Heart left ventricle (tissue), 16 donors: ENCODE measurements around the gene DLGAP1. TPM values are rescaled to one million over a fixed set of nuclear protein-coding genes. Genes with fewer than 3 reads are reported as not detected.

Experiments
- ATAC-seq, 4 donors: fragments of 200-7000 bp; cut with Tn5 transposase; one replicate each; pipeline ENCODE4 v1.9.1; 2020 to 2022; ENCODE audit warnings: moderate library complexity in 4 of 4, mild to moderate bottlenecking in 3 of 4, moderate number of reproducible peaks in 1 of 4
- DNase-seq, 5 donors: peaks; one replicate each; pipeline ENCODE4 v3.0.0-alpha.2; 2020
- H3K27ac ChIP-seq, 12 donors: fragments of 200-600 bp; sonication (generic) in 4 of 12; one replicate each; pipeline versions ENCODE4 v1.5.0 to v1.8.0; 2016 to 2022; ENCODE audit warnings: mild to moderate bottlenecking in 2 of 12
- H3K27me3 ChIP-seq, 9 donors: fragments of 200-600 bp; sonication (generic) in 2 of 9; one replicate each; pipeline versions ENCODE4 v1.5.1 to v1.8.0; 2016 to 2022; ENCODE audit warnings: mild to moderate bottlenecking in 3 of 9
- H3K36me3 ChIP-seq, 9 donors: fragments of 200-600 bp; sonication (generic) in 2 of 9; one replicate each; pipeline versions ENCODE4 v1.5.0 to v1.8.0; 2018 to 2022; ENCODE audit warnings: mild to moderate bottlenecking in 2 of 9
- H3K4me1 ChIP-seq, 12 donors: fragments of 200-600 bp; sonication (generic) in 4 of 12; one replicate each; pipeline versions ENCODE4 v1.5.0 to v1.8.0; 2016 to 2022; ENCODE audit warnings: mild to moderate bottlenecking in 3 of 12
- H3K4me3 ChIP-seq, 12 donors: fragments of 200-600 bp; sonication (generic) in 4 of 12; one replicate each; pipeline versions ENCODE4 v1.5.0 to v1.8.0; 2017 to 2022; ENCODE audit warnings: mild to moderate bottlenecking in 9 of 12, moderate library complexity in 4 of 12
- H3K9me3 ChIP-seq, 12 donors: fragments of 200-600 bp; sonication (generic) in 4 of 12; one replicate each; pipeline versions ENCODE4 v1.5.0 to v1.8.0; 2016 to 2022; ENCODE audit warnings: mild to moderate bottlenecking in 1 of 12
- POLR2A ChIP-seq, 2 donors: fragments of 450-650 bp; IDR thresholded peaks; one replicate each; pipeline ENCODE4 v1.6.1; 2017; ENCODE audit warnings: antibody characterized with exemption in 2 of 2, mild to moderate bottlenecking in 2 of 2, moderate library complexity in 2 of 2
- WGBS, 4 donors: extraction: QIAGEN DNeasy Blood & Tissue Kit in 2 of 4; methylation state at CpG; one replicate each; pipeline versions ENCODE4 v1.1.5 to v1.1.7; 2013 to 2018; 5-methylcytosine and 5-hydroxymethylcytosine counted together
- intact Hi-C, 10 donors: fragments of 100-400 bp; cut with DNase I; formaldehyde crosslinking; loops; one replicate each; pipeline versions ENCODE4 v1.11.1 to v1.14.2; 2022
- polyA plus RNA-seq, 2 donors: library from polyadenylated mRNA; stranded (reverse); fragments of 200-250 nt; gene quantifications; one replicate each; pipeline ENCODE4 v1.2.3, GENCODE V29; 2013
- total RNA-seq, 9 donors: library from RNA; depleted of rRNA in 2 of 9; stranded (reverse); fragments of >200 nt in 2 of 9; fragmentation: NEBNext Ultra II Directional in 3 of 9; extraction: Animal tissue kit (Norgen Biotek cat#: 25700) in 3 of 9; gene quantifications; one replicate each; pipeline versions ENCODE4 v1.1.0 to v1.2.4, GENCODE V29; 2016 to 2023
- TF ChIP-seq, protein P1 (sequence below), 12 donors: fragments of 200-600 bp; sonication (generic) in 4 of 12; IDR thresholded peaks; one replicate each; pipeline versions ENCODE4 v1.5.0 to v1.8.0; 2018 to 2022; ENCODE audit warnings: antibody characterized with exemption in 12 of 12, mild to moderate bottlenecking in 5 of 12
- donor health status: ischemic (EF 13 %, LVEDD 7.1; RV severe dilation, severe dysfunction).
- donor health status: healthy with polysubstance abuse.
- donor health status: DM: no; HTN: yes; CAD: no.
- donor health status: DM: no; HTN: no; CAD: no.
- donor health status: ischemic (EF 25% LVEDD 6.9; RV normal size, moderate dysfunction).
- donor health status: ischemic (EF 25% LVEDD 5.7; RV mildly dilated, moderate dysfunction).
- donor health status: healthy.
- donor health status: DM: yes; HTN: yes; CAD: no.
- donor health status: ischemic (EF 35%, LVEDD 5.7; RV mildly dilated, moderate dysfunction).
- donor health status: nonischemic (EF 11% LVEDD 7.7; RV severe dilation, severe dysfunction).
- donor health status: DM: yes; HTN: yes; CAD: no.
- donor health status: PGD.
- donor health status: ischemic (EF 29% LVEDD 5.4; RV normal size, mild dysfunction).
- donor health status: nonischemic (EF 23%, LVEDD 6.1; RV moderate dilation, normal function).

DLGAP1 gene
- total and polyA plus RNA-seq, 11 donors = 0.10 to 5.5 (median 0.40) TPM; not detected in 1

DNA sequence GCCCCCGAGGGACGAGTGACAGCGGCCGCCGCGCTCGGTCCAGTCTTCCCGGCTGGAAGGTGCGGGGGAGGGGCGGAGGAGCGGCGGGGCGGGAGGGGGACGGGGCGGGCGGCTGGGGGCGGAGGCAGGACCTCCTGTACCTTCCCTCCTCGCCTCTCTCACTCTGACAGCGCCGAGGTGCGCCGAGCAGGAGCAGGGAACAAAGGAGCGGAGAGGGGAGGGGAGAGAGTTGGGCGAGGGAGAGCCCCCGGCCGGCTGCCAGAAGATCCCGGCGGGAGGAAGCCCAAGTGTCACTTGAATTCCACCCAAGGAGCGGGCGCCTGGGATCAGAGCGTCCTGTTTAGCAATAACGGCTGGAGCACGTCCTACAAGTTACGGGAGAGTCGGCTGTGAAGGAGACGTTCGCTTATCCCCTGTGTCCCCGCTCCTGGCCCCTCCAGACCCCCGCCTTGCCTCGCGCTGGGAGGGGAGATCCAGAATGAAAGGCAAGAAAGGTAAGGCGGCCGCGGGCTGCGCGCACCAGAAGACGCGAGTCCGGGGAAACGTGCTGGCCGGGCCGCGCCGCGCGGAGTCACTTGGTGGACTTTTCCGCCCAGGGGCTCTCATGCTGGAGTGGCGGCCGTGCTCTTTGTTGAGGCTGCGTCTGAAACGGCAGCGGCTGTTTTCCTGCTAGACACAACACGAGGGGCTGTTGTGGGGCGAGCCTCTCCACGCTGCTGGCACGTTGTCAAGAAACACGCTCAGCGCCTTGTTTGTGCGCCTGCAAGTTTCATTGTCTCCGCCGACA is 1004.9 kb downstream of the DLGAP1 start, which contains the start of gene TGIF1:
TSS of gene TGIF1 (plus strand) at position 161 of the 787 bp plus-strand sequence. CDS start at position 479, 318 bp downstream.
- intact Hi-C loops = loop anchor here in 7 of 10 donors (2.0 to 10.0 kb wide), 8 partner anchors 142 to 438 kb away; partner anchors contain the start of genes MYL12B (in 4 of the 7) and LPIN2 (in 1 of the 7)
- peak within 1 kb of the TSS; percentile 65 to 93 (median 78) for H3K4me3 ChIP-seq
- 0 to 1% (median 0%) methylated on average over 34 to 71 of the region's 71 CpGs for WGBS, 4 donors
- H3K27me3 ChIP-seq = no peaks in the 10 kb centered on the region
- H3K27ac ChIP-seq = peak within 1 kb of the TSS; percentile 92 to 100 (median 97)
- TF ChIP-seq, protein P1, sequence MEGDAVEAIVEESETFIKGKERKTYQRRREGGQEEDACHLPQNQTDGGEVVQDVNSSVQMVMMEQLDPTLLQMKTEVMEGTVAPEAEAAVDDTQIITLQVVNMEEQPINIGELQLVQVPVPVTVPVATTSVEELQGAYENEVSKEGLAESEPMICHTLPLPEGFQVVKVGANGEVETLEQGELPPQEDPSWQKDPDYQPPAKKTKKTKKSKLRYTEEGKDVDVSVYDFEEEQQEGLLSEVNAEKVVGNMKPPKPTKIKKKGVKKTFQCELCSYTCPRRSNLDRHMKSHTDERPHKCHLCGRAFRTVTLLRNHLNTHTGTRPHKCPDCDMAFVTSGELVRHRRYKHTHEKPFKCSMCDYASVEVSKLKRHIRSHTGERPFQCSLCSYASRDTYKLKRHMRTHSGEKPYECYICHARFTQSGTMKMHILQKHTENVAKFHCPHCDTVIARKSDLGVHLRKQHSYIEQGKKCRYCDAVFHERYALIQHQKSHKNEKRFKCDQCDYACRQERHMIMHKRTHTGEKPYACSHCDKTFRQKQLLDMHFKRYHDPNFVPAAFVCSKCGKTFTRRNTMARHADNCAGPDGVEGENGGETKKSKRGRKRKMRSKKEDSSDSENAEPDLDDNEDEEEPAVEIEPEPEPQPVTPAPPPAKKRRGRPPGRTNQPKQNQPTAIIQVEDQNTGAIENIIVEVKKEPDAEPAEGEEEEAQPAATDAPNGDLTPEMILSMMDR (IDR thresholded peaks at IDR 0.05) = peak in 1 of 12 donors; percentile 7
- TF ChIP-seq POLR2A (IDR thresholded peaks at IDR 0.05) = peak in 1 of 2 donors; percentile 80
- peak; percentile 78 to 90 (median 86) for DNase-seq
- no peaks in the 10 kb centered on the region for H3K9me3 ChIP-seq
- peak in 3 of 4 donors; percentile 16 to 54 (median 45) for ATAC-seq
- H3K36me3 ChIP-seq = no peaks in the 10 kb centered on the region
- peaks cover 0 to 37% (median 22%) of the 10 kb centered on the region in 12 donors for H3K4me1 ChIP-seq

DNA sequence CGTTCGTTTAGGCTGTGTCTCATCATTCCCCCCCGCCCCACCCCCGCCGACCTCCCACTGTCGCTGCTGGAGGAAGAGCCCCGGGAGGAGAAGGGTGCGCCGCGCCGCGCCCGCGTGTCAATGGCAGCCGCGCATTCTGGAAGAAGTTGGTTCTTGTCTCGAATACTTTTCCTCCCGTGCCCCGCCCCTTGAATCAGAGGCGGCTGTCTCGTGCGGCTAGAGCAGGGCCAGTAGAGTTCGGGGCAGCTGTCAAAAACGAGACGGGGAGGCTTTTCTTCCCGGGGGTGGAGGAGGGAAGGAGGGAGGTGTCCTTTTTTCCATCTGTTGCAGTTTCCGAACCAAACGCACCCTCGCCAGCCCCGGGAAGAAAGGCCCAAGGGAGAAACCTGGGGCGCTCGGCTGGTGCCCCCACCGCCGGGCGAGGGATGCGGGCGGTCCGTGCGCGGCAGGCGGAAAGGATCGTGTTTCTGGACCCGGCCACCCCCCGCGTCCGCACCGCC is 1005.5 kb downstream of the DLGAP1 start:
- H3K4me1 ChIP-seq = peaks cover 0 to 31% (median 17%) of the 10 kb centered on the region in 12 donors
- no peaks in the 10 kb centered on the region for H3K36me3 ChIP-seq
- H3K27ac ChIP-seq = peak overlapping the region; percentile 92 to 100 (median 97)
- TF ChIP-seq POLR2A (IDR thresholded peaks at IDR 0.05) = peak in 1 of 2 donors; percentile 3
- TF ChIP-seq, protein P1 (IDR thresholded peaks at IDR 0.05) = no peak
- intact Hi-C loops = loop anchor here (2.0 to 10.0 kb wide), 10 partner anchors 143 to 437 kb away; partner anchors contain the start of genes MYL12B (in 4 of the 10) and LPIN2 (in 1 of the 10)
- peak overlapping the region; percentile 65 to 93 (median 78) for H3K4me3 ChIP-seq
- 0% methylated on average over 17 to 47 of the region's 47 CpGs for WGBS, 4 donors
- no peaks in the 10 kb centered on the region for H3K9me3 ChIP-seq
- ATAC-seq = peak in 1 of 4 donors; percentile 5
- H3K27me3 ChIP-seq = no peaks in the 10 kb centered on the region
- DNase-seq = peak; percentile 78 to 90 (median 89)

DNA sequence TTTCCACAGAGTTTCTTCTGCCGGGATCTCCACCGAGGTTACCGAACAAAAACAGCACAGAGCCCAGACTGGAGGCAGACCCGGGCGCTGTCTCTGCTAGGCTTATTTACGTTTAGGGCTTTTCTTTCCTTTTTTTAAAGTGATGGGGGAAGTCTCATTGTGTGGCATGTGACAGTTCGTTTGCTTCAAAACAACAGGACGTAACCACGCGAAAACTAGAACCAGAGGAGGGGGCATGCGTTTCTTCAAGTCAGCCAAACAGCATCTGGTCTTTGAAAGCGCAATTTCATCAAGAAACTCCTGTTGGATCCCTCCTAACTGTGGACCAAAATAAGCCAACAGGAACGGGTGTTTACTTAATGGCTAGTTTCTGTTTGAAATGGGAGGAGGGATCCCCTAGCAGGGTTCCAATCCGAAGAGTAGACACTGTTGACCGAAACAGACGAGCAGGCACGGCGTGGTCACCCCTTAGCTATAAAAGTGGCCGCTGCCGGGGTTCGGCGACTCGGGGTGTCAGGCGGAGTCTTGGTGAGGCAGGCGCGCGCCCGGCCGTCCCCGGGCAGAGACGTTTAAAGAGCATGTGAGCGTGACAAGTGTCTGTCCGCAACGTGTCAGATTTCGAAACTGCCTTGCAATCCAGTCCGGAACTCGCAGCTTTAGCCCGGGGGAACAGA is 1006.1 kb downstream of the DLGAP1 start:
- ATAC-seq (peak; percentile 14 to 41 (median 33)), DNase-seq (peak in 3 of 5 donors; percentile 32 to 37 (median 36))
- TF ChIP-seq, protein P1 (IDR thresholded peaks at IDR 0.05) = no peak
- peak in 1 of 2 donors; percentile 74 for TF ChIP-seq POLR2A (IDR thresholded peaks at IDR 0.05)
- no peaks in the 10 kb centered on the region for H3K36me3 ChIP-seq
- H3K27ac ChIP-seq = peak overlapping the region; percentile 92 to 100 (median 97)
- H3K27me3 ChIP-seq = no peaks in the 10 kb centered on the region
- WGBS, 4 donors = 0 to 1% (median 0%) methylated on average over 19 to 38 of the region's 38 CpGs
- peak overlapping the region; percentile 65 to 93 (median 78) for H3K4me3 ChIP-seq
- H3K4me1 ChIP-seq = peaks cover 0 to 31% (median 17%) of the 10 kb centered on the region in 12 donors
- H3K9me3 ChIP-seq = no peaks in the 10 kb centered on the region
- intact Hi-C loops = loop anchor here in 5 of 10 donors (2.0 to 5.0 kb wide), 5 partner anchors 146 to 218 kb away; no protein-coding TSS in a partner anchor
